Amniotic stem cell (primary cell): ENCODE measurements around the gene EEF1A2.

Experiments used
- DNase-seq: peaks from one replicate; lab custom pipeline; 2025; lab: John Stamatoyannopoulos, UW

EEF1A2 gene

DNA sequence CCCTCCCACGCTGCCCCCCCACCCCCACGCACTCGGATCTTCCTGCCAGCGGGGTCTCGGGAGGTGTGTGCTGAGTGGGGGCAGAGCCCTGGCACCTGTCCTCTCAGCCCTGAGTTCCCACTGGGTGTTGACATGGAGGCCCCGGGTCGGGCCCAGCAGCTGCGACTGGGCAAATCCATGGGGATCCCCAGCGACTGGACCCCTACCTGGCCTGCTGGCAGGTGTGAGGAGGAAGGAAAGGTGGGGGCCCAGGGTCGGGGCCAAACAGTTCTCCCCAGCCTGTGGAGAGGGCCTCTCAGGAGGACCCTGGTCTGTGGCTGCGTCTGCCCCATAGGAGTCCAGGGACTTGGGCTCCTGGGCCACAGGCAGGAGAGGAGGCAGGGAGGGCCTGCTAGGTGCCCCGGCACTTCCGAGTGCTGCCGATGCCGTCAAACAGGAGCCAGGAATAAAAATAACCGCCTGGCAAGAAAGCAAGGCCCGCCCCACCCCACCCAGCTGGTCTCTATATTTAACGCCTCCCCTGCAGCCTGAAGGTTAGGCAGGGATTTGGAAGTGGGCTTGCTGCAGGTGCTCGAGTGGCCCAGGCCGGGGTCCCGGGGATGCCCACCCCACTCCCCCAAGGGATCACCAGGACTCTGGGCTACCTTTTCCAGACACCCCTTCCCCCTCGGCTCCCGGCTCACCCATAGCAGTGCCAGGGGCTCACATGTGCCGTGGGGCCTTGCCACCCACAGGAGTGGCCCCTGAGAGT lies 1.4 kb upstream of the EEF1A2 start:
- no peak for DNase-seq

DNA sequence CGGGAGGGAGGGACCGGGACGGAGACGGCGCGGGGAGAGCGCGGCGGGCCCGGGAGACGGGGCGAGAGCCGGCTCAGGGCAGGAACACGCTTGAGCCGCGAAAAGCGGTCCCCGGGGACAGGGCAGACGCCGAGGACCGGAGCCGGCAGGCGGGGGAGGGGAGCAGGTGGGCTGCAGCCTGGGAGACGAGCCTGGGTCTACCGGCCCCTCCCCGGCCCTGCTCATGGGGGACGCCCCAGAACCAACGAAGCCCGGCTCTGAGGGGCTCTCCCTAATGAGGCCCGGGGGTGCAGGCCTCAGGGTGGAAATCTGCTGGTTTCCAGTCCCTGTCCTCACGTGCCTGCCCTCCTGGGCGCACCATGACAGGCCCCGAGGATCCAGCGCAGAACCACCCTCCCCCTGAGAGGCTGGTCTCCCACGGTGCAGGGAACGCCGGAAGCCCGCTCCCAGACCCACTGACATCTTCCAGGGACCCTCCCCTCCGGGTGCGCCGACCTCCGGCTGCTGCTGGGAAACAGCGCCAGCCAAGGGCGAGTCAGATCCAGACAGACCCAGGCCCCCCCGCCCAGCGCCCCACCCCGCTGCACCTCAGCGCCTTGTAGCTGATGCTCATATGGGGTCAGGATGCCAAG lies 571 bp upstream of the EEF1A2 start:
- DNase-seq = no peak

DNA sequence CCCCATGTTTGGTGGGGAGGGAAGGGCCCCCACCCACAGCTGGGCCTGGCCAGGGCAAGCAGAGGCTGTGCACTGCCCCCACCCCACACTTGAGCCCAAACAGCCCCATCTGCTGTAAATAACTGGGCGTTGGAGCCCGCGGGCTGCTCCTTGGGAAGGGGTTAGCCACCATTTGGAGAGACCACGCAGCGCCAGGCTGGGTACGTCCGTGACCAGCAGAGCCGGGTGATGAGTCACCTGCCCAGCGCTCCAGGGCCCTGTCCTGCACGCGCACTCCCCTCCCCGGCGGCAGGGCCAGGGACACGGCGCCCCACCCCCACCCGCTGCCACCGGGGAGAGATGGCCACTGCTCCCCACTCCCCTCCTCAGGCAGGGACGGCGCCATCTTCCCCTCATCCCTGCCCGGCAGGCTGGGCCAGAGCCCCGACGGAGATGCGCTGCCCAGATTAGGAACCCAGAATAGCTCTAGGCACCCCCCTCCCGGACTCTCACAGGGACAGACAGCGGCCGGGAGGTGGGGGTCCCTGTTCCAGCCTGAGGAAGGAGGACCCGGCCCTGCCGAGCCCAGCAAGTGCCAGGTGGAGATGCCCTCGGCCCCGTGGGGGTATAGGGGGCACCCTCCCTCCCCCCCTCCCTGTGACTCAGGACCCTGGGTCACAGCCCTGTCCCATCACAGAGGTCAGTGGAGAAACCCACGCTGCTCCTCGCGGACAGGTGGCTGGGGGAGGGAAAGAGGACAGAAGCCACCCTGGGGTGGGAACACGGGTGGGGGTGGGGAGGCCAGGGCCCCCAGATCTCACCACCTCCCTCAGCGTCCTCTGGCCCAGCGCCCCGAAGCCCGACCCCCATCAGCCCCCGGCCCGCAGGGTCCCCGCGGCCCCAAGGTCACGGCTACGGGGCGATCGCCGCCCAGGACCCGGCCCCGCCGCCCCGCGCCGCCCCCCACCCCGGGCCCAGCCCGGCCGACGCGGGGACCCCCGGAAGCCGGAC lies 642 bp downstream of the EEF1A2 start:
- no peak for DNase-seq

DNA sequence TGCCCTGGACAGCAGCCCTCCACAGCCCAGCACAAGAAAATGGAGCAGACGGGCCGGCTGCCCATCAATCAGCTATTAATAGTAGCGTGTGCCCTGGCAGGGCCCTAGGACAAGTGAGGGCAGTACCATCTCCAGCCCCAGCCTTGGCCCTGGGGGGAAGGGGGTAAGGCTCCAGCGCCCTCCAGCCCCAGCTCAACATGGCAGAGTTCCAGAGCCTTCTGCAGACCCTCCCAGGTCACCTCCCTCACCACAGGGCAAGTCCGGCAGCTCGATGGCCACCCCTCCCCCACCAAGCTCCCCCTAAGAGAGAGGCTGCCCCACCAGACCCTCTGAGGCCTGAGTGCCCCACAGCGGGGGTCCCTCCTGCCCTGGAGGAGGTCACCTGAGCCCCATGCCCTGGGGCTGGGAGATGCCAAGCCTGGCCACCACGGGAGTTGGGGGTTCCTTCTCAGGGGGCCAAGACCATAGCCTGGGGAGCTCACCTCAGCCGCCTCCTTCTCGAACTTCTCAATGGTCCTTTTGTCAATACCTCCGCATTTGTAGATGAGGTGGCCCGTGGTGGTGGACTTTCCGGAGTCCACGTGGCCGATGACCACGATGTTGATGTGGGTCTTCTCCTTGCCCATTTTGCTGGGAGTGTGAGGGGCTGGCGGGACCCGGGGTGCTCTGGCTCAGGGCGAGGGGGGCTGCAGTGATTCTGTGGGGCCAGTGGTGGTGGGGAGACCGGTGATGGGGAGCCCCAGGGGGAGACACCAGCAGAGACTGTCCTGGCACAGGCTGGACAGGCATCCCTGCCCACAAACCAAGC lies 1.5 kb downstream of the EEF1A2 start:
- no peak for DNase-seq

DNA sequence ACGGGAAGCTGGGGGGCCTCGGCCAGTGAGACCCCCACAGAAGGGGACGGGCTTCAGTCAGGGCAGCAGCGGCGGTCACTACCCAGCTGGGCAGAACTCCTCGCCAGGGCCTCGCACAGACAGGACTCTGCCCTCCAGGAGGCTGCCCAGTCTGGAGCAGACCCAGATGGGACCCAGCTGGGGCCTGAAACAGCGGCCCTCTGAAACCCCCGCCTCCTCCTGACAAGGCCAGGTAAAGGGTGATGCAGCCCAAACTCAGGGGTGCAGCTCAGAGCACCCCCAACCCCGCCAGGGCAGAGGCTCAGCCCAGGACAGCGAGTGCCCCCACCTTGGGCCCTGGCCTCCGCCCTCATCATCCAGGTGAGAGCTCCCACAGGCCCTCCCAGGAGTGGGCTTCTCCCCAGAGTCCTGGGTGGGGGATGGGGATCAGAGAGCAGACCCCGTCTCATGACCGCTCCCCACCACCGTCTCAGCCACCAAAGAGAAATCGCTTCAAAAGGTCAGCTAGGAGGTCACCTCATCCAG lies 2.2 kb downstream of the EEF1A2 start:
- DNase-seq = no peak

DNA sequence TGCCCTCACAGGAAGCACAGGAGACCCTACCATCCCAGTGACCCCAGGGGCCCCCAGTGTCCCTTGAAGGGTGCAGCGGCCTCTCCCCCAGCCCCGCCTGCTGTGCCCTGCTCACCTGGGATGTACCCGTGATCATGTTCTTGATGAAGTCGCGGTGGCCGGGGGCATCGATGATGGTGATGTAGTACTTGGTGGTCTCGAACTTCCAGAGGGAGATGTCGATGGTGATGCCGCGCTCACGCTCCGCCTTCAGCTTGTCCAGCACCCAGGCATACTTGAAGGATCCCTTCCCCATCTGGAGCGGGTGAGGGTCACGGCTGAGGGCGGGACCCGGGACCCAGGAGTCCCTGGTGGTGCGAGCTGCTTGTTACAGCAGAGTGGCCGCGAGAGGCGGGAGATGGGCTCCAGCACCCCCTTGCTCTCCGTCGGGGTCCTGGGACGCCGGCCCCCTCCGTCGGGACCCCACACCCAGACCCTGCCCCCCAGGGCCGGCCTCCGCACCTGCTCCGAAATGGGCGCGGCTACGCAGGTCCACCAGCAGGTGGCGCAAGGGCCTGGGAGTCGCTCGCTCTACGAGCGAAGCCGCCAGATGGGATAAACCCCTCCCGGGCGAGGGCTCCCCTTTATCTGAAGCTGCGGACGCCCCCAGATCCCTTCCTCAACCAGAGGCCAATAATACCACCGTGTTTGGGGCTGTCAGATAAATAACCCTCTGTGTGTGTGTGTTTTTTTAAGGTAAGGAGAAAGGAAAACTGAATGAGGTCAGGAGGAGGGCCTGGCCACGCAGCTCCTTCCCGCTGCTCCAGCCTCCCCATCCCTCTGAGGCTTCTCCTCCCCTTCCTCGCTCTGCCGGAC lies 2.9 kb downstream of the EEF1A2 start:
- no peak for DNase-seq

DNA sequence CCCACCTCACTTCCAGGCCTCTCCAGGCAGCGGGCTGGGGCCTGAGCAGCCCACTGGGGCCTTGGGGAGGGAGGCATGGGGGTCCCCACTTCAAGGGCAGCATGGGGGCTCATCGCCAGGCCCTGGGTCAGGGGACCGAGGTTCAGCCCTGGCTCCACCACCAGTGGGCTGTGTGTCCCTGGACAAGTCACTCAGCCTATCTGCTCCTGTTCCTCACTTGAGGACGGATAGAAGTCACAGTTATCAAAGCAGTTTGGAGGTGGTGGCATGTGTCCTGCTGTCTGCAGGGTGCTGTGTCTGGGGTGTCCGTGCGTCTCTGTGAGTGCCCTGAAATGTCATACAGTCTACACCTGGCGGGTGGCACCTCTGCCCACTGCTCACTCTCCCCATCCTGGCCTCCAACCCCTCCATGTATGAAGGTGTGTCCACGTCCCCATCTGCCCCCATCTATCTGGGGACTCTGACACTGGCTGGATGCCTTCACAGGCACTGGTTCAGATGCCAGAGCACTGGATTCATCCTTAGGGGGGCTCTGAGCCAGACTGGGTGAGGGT lies 3.6 kb downstream of the EEF1A2 start:
- no peak for DNase-seq

DNA sequence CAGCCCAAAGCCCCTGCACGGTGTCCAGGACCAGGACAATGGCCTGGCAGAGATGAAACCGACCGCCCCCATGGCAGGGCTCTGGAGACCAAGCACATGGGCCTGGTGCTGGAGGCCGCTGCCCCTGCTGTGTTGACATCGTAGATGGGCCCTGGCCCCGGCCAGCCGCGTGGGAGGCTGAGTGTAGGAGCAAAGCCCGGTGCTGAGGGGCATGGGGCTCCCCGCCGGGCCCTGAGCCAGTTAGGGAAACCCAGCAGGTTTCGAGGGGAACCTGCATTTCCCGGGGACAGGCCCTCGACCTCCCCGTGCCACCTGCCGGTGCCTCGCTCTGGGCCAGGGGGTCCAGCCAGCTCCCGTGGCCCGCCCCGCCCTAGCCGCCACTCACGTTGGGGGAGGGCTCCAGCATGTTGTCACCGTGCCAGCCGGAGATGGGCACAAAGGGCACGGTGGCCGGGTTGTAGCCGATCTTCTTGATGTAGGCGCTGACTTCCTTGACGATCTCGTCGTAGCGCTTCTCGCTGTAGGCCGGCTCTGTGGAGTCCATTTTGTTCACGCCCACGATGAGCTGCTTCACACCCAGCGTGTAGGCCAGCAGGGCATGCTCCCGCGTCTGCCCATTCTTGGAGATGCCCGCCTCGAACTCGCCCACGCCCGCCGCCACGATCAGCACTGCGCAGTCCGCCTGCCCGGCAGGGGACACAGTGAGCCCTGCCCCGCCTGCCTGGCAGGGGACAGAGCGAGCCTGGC lies 4.3 kb downstream of the EEF1A2 start:
- no peak for DNase-seq

DNA sequence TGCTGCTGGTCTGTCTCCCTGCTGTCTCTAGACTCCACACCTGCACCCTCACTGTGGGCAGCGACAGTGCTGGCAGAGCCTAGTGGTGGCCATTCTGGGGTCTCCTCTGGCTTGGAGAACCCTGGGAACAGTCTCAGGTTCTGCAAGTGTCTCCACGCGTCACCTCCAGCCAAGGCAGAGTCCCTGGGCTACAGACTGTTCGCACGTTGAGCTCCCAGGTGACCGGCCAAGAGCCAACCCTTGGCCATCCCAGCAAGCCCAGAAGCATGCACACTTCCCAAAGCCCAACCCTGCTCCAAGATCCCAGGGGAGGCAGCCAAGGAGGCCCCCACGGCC lies 4.8 kb downstream of the EEF1A2 start:
- DNase-seq = no peak

DNA sequence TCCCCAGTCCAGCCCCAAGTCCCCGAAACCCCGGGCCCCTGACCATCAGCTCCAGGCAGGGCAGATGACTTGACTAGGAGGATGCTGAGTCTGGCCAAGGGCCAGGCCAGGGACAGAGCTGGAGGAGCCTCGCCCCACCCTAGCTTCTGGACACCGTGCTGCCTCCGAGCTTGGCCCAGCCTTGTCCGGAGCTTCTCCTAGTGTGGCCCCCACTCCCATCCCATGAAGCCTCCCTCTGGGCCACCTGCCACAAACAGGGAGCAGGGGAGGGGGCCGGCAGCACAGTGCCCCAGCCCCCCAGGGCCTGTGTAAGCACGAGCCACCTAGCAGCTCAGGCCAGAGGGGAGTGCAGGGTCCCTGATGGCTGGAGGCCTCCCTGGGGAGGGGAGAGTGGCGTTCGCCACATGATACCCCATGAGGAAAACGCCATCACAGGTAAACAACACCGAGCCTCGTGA lies 5.3 kb downstream of the EEF1A2 start:
- no peak for DNase-seq

DNA sequence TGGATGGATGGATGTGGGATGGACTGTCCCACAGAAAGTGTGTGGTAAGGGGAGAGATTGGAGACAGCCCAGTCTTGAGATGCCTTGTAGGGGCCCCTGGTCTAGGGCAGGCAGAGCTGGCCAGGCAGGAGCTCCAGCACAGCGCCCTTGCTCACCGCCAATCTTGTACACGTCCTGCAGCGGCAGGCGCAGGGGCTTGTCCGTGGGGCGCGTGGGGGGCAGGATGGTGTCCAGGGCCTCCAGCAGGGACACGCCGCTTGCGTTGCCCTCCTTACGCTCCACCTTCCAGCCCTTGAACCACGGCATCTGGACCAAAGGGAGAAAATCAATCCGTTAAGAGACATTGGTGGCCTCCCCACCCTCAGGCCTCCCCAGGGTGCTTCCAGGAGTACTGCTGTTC lies 5.9 kb downstream of the EEF1A2 start:
- DNase-seq = no peak

DNA sequence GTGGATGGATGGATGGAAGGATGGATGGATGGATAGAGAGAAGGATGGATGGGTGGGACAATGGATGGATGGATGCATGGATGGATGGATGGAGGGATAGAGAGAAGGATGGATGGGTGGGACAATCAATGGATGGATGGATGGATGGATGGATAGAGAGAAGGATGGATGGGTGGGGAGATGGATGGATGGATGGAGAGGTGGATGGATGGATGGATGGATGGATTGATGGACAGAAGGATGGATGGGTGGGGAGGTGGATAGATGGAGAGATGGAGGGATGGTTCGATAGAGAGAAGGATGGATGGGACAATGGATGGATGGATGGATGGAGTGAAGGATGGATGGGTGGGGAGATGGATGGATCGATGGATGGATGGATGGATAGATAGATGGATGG lies 6.4 kb downstream of the EEF1A2 start:
- no peak for DNase-seq

DNA sequence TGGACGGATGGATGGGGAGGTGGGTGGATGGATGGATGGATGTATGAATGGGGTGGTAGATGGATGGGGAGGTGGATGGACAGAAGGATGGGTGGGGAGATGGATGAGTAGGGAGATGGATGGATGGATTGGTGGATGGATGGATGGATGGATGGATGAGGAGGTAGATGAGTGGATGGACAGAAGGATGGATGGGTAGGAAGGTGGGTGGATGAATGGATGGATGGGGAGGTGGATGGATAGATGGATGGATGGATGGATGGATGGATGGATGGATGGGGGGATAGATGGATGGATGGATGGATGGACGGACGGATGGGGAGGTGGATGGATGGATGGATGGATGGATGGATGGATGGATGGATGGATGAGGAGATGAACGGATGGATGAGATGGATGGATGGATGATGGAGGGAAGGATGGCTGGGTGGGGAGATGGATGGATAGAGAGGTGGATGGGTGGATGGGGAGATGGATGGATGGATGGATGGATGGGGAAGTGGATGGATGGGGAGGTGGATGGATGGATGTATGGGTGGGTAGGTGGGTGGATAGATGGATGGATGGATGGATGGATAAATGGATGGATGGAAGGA lies 7.2 kb downstream of the EEF1A2 start:
- DNase-seq = no peak

DNA sequence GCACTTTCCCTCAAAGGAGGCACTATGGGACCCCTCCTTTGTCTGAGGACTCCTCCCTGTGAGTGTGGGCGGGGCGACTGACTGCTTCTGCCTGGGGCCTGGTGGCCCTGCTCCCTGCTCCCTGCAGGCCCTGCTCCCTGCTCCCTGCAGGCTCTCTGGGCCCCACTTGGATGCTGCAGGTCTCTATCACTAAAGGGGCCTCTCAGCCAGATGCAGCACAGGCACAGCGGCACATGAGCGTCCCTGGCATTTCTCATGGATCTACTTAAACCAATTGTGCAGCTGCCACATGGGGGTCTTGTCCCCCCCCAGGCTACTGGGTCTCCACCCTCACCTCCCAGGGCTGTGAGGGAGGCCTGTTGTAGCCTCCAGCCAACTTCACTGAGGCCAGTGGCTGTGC lies 7.8 kb downstream of the EEF1A2 start:
- no peak for DNase-seq

DNA sequence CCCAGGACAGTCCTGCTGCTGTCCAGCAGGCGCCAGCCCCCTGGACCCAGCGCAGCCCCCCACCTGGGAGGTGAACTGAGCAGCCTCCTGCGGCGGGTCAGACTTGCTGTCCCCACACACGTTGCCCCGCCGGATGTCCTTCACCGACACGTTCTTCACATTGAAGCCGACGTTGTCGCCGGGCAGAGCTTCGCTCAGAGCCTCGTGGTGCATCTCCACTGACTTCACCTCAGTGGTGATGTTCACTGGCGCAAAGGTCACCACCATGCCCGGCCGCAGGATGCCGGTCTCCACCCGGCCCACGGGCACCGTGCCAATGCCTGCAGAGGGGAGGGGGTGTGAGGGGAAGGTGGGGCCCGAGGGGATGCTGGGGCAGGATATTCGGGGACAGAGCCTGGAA lies 8.5 kb downstream of the EEF1A2 start:
- DNase-seq = no peak

DNA sequence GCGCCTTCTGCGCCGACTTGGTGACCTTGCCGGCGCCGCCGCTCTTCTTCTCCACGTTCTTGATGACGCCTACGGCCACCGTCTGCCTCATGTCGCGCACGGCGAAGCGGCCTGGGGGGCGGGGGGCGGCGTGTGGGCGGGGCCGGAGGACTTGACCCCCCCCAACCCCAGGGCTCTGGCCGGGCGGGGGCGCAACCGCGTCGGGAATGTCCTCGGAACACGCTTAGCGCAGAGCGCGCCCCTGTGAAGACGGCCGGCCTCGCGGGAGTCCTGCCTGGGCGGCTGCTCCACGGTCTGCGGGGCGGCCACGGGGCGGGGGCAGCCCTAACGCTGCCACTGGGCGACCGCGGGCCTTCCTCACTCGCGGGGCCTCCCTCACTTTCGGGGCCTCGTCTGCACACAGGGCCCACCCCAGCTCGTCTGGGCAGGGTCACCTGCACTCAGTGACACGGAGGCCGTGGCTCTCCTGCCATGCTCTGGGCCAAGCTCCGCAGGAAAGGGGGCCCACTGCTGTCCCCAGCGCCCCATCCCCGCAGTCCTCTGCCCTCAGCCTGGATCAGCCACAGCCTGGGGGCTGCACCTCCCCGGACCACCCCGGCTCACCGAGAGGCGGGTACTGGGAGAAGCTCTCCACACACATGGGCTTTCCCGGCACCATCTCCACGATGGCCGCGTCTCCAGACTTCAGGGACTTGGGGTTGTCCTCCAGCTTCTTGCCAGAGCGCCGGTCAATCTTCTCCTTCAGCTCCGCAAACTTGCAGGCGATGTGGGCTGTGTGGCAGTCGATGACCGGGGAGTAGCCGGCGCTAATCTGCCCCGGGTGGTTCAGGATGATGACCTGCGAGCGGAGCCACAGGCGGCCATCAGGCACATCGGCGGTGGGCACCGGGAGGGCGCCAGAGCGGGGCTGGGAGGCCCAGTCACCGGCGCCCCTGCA lies 10.3 kb downstream of the EEF1A2 start:
- no peak for DNase-seq

DNA sequence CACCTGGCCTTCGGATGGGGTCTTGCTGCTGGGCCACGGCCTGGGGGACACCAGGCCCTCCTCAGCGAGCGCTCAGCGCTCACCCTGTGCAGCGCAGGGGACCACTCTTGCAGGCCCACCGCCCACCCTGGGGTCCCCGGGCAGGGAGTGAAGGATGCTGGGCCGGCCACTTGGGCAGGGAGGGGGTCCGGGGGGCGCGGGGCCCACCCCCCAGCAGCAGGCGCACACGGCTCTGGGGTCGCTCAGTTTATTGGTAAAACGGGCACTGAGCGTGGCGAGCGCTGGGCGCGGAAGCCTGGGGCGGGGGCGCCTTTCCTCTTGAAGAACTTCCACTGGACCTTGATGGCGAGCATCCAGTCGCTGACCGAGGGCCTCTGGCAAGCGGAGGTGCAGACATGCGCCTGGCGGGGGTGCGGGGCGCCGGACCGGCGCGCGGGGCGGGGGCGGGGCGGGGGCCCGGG lies 11.1 kb downstream of the EEF1A2 start:
- DNase-seq = no peak
